Peyer's patch (tissue), 4 donors: ENCODE data around the gene TECPR2. TPM values are rescaled to one million over a fixed set of nuclear protein-coding genes. Genes with fewer than 3 reads are reported as not detected.
A peak's percentile ranks its signal among the peaks of the same experiment; 100 is the strongest.

Experiments
- DNase-seq, 3 donors: peaks; one replicate each; pipeline ENCODE4 v3.0.0-alpha.2; 2017 to 2019
- H3K27ac ChIP-seq, 4 donors: fragments of 200-600 bp; sonication (generic); one replicate each; pipeline ENCODE4 v1.5.1; 2016 to 2019
- H3K27me3 ChIP-seq, 2 donors: fragments of 200-600 bp; sonication (generic); one replicate each; pipeline ENCODE4 v1.5.1; 2019
- H3K36me3 ChIP-seq, 3 donors: fragments of 200-600 bp; sonication (generic); one replicate each; pipeline ENCODE4 v1.5.1; 2016 to 2019
- H3K4me1 ChIP-seq, 4 donors: fragments of 200-600 bp; sonication (generic); one replicate each; pipeline ENCODE4 v1.5.1; 2016 to 2019
- H3K4me3 ChIP-seq, 4 donors: fragments of 200-600 bp; sonication (generic); 1 replicate in 3 of 4; 2 replicates in 1 of 4; pipeline ENCODE4 v1.5.1; 2016 to 2019; ENCODE audit warnings: mild to moderate bottlenecking in 1 of 4
- H3K9me3 ChIP-seq, 4 donors: fragments of 200-600 bp; sonication (generic); one replicate each; pipeline ENCODE4 v1.5.1; 2016 to 2019; ENCODE audit warnings: mild to moderate bottlenecking in 1 of 4
- POLR2A ChIP-seq, 2 donors: fragments of 450-650 bp; IDR thresholded peaks; one replicate each; pipeline ENCODE4 v1.5.1; 2017; ENCODE audit warnings: antibody characterized with exemption in 2 of 2, mild to moderate bottlenecking in 2 of 2, moderate library complexity in 2 of 2
- total RNA-seq, 4 donors: library from RNA; depleted of rRNA; stranded (reverse); fragments of >200 nt; gene quantifications; one replicate each; pipeline ENCODE4 v1.1.0, GENCODE V29; 2016
- TF ChIP-seq, protein P1 (sequence below), 6 experiments: fragments of 450-650 bp in 4 of 6; fragments of 200-600 bp in 2 of 6; sonication (generic) in 1 of 6; IDR thresholded peaks; one replicate each; pipeline ENCODE4 v1.5.1; 2017 to 2019; ENCODE audit warnings: antibody characterized with exemption in 6 of 6, mild to moderate bottlenecking in 3 of 6, moderate library complexity in 1 of 6

TECPR2 gene
- total RNA-seq, 4 donors from 2014 or later: 21.5 to 45.3 (median 22.4) TPM

DNA sequence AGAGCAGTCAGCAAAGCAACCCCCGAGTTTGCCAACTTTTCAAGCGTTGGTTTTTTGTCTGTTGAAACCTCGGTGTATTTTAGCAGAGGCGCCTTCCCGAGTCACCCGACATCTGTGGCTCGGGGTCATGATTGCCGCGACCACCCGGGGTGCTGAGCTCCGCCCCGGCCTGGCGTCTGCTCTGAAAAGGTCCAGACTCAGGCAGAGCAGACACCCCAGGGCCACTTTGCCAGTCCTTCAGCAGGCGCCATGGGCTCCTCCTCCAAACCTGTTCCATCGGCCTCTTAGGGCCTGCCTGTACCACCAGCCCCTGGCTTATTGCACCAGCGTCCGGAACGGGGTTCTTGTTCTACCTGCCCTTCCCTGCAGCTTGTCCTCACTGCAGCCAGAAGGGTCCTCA, 127.7 kb downstream of the TECPR2 start:
- peak in 1 of 3 donors; percentile 30 for DNase-seq
- TF ChIP-seq, protein P1, sequence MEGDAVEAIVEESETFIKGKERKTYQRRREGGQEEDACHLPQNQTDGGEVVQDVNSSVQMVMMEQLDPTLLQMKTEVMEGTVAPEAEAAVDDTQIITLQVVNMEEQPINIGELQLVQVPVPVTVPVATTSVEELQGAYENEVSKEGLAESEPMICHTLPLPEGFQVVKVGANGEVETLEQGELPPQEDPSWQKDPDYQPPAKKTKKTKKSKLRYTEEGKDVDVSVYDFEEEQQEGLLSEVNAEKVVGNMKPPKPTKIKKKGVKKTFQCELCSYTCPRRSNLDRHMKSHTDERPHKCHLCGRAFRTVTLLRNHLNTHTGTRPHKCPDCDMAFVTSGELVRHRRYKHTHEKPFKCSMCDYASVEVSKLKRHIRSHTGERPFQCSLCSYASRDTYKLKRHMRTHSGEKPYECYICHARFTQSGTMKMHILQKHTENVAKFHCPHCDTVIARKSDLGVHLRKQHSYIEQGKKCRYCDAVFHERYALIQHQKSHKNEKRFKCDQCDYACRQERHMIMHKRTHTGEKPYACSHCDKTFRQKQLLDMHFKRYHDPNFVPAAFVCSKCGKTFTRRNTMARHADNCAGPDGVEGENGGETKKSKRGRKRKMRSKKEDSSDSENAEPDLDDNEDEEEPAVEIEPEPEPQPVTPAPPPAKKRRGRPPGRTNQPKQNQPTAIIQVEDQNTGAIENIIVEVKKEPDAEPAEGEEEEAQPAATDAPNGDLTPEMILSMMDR (IDR thresholded peaks at IDR 0.05): no peak
- no peak for TF ChIP-seq POLR2A (IDR thresholded peaks at IDR 0.05)
- H3K4me1 ChIP-seq: no peaks in the 10 kb centered on the region
- no peaks in the 10 kb centered on the region for H3K9me3 ChIP-seq
- H3K4me3 ChIP-seq: no peak overlapping the region
- H3K27ac ChIP-seq: no peak overlapping the region
- no peaks in the 10 kb centered on the region for H3K36me3 ChIP-seq
- no peaks in the 10 kb centered on the region for H3K27me3 ChIP-seq

DNA sequence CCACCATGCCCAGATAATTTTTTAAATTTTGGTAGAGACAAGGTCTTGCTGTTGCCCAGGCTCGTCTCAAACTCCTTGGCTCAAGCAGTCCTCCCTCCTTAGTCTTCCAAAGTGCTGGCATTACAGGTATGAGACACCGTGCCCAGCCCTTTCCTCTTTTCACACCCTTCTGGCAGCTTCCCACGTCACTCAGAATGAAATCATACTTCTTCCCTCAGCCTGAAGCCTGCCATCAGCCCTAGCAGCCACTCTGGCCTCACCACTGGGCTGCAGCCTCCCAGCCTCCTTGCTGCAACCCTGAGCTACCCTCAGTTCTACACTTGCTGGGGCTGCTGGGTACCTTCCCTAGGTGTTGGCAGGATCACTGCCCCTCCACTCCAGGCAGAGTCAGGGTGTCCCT, 128.6 kb downstream of the TECPR2 start:
- TF ChIP-seq, protein P1 (IDR thresholded peaks at IDR 0.05): no peak
- TF ChIP-seq POLR2A (IDR thresholded peaks at IDR 0.05): no peak
- no peak for DNase-seq
- Histone ChIP-seq H3K27me3 (no peaks in the 10 kb centered on the region), H3K27ac (no peak overlapping the region), H3K36me3 (no peaks in the 10 kb centered on the region), H3K4me3 (no peak overlapping the region), H3K4me1 (no peaks in the 10 kb centered on the region), H3K9me3 (no peaks in the 10 kb centered on the region)

DNA sequence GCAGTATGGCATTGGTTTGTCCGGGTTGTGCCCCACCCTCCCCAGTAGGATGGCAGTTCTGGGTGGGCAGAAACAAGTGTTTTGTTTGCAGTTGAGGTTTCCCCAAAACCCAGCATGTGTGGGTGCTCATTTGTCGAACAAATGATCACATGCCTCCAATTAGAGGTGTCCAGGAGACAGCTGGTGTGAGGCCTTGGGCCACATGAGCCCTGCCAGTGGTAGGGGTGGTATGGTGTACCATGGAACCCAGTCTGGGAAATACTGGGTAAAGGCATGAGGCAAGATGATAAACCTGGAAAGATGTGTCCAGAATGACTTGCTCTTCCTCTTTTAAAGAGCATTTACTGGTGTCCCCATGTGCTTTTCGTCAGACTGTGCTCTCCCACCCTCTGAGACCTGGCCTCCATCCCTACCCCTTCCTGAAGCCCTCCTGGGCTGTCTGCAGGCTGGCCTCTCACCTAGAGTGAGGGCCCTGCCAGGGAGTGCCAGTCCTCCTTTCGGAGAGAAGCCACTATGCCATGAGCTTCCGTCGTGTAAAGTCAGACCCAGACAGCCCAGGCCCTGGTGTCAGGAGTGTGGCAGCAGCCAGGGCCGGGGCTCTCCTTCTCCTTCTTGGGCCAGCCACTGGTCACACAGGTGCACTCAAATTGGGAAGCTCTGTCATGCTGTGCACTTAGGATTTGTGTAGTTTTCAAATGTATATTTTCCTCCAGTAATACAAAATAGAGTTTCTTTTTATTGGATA, 129.2 kb downstream of the TECPR2 start:
- TF ChIP-seq POLR2A (IDR thresholded peaks at IDR 0.05): no peak
- TF ChIP-seq, protein P1 (IDR thresholded peaks at IDR 0.05): no peak
- Histone ChIP-seq H3K27me3 (no peaks in the 10 kb centered on the region), H3K36me3 (peaks cover 0 to 3% (median 0%) of the 10 kb centered on the region in 3 donors), H3K4me3 (no peak overlapping the region), H3K9me3 (no peaks in the 10 kb centered on the region), H3K27ac (no peak overlapping the region), H3K4me1 (no peaks in the 10 kb centered on the region)
- no peak for DNase-seq

DNA sequence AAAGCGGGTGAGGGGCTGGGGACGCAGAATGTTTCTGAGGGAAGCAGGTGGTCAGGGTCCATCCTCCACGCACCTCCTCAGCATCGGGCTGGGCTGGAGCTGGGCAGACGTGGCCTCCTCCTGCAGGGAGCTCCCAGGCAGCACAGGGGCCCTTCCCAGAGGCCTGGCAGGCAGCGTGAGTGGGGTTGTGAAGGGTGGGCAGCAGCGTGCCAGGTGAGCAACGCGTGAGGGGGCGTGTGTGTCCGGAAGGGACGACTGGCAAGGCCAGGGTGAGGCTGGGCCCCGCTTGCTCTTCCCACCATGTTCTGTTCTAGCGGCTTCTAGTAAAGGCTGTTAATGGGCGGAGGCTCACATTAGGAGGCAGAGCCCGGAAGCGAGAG, 129.8 kb downstream of the TECPR2 start:
- Histone ChIP-seq H3K4me1 (no peaks in the 10 kb centered on the region), H3K36me3 (peaks cover 0 to 8% (median 0%) of the 10 kb centered on the region in 3 donors), H3K27me3 (no peaks in the 10 kb centered on the region), H3K27ac (no peak overlapping the region), H3K4me3 (no peak overlapping the region), H3K9me3 (no peaks in the 10 kb centered on the region)
- no peak for DNase-seq
- TF ChIP-seq, protein P1 (IDR thresholded peaks at IDR 0.05): no peak
- TF ChIP-seq POLR2A (IDR thresholded peaks at IDR 0.05): no peak

DNA sequence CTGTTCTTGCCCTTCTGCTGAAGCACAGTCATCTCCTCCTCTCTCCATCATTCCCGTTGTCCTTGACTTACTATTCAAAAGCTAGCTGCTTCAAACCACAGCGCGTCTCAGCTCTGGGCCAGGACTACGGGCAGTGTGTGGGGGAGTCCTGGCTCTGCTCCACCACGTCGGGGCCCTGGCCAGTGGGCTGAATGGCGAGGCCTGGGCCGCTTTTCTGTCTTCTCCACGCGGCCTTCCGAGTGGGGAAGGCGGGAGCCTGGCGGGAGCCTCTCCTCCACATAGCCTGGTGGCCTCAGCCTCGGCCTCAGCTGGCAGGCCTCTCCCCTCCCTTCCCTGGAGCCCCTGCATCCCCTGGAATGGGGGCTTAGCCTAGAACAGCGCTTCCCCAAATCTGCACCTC, 130.4 kb downstream of the TECPR2 start:
- Histone ChIP-seq H3K4me3 (no peak overlapping the region), H3K36me3 (peaks cover 0 to 10% (median 0%) of the 10 kb centered on the region in 3 donors), H3K9me3 (no peaks in the 10 kb centered on the region), H3K4me1 (no peaks in the 10 kb centered on the region), H3K27me3 (no peaks in the 10 kb centered on the region), H3K27ac (no peak overlapping the region)
- DNase-seq: no peak
- no peak for TF ChIP-seq POLR2A (IDR thresholded peaks at IDR 0.05)
- TF ChIP-seq, protein P1 (IDR thresholded peaks at IDR 0.05): no peak
